ENCODE results near the gene RBFOX1. TPM values are rescaled to one million over a fixed set of nuclear protein-coding genes. Genes with fewer than 3 reads are reported as not detected.

Gene RBFOX1
- total RNA-seq, 1 donor from 2014 or later, result not detected

- Mint-ChIP-seq H3K9me3 (ENCODE audit: low read depth) (peaks cover 28% of the 10 kb centered on the region), H3K27me3 (ENCODE audit: low read depth) (no peaks in the 10 kb centered on the region)
- DNase-seq (ENCODE audit: low spot score), result no peak
Observed at GRCh38 chr16:7438601-7439000, 106.0 kb downstream of the RBFOX1 start.

GRCh38 chr16:7439518-7439917 is 106.9 kb downstream of the RBFOX1 start:
- TF ChIP-seq, protein P1, sequence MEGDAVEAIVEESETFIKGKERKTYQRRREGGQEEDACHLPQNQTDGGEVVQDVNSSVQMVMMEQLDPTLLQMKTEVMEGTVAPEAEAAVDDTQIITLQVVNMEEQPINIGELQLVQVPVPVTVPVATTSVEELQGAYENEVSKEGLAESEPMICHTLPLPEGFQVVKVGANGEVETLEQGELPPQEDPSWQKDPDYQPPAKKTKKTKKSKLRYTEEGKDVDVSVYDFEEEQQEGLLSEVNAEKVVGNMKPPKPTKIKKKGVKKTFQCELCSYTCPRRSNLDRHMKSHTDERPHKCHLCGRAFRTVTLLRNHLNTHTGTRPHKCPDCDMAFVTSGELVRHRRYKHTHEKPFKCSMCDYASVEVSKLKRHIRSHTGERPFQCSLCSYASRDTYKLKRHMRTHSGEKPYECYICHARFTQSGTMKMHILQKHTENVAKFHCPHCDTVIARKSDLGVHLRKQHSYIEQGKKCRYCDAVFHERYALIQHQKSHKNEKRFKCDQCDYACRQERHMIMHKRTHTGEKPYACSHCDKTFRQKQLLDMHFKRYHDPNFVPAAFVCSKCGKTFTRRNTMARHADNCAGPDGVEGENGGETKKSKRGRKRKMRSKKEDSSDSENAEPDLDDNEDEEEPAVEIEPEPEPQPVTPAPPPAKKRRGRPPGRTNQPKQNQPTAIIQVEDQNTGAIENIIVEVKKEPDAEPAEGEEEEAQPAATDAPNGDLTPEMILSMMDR (IDR thresholded peaks at IDR 0.05), result no peak
- H3K4me3 Mint-ChIP-seq (ENCODE audit: unreplicated experiment), result no peak overlapping the region
- H3K9me3 Mint-ChIP-seq (ENCODE audit: low read depth), result peaks cover 26% of the 10 kb centered on the region
- no peaks in the 10 kb centered on the region for H3K4me1 Mint-ChIP-seq (ENCODE audit: low read depth)
- H3K27ac Mint-ChIP-seq (ENCODE audit: unreplicated experiment), result no peak overlapping the region
- DNase-seq (ENCODE audit: low spot score), result no peak
- H3K27me3 Mint-ChIP-seq (ENCODE audit: low read depth), result no peaks in the 10 kb centered on the region
- H3K36me3 Mint-ChIP-seq (ENCODE audit: low read depth), result no peaks in the 10 kb centered on the region

More at GRCh38 chr16:7438601-7439000, 106.0 kb downstream of the RBFOX1 start:
- Mint-ChIP-seq H3K4me3 (ENCODE audit: unreplicated experiment) (no peak overlapping the region), H3K27ac (ENCODE audit: unreplicated experiment) (no peak overlapping the region), H3K36me3 (ENCODE audit: low read depth) (no peaks in the 10 kb centered on the region), H3K4me1 (ENCODE audit: low read depth) (no peaks in the 10 kb centered on the region)
- TF ChIP-seq, protein P1 (IDR thresholded peaks at IDR 0.05), result no peak

- H3K4me1 Mint-ChIP-seq (ENCODE audit: low read depth), result no peaks in the 10 kb centered on the region
- H3K9me3 Mint-ChIP-seq (ENCODE audit: low read depth), result peaks cover 28% of the 10 kb centered on the region
- DNase-seq (ENCODE audit: low spot score), result no peak
- H3K27me3 Mint-ChIP-seq (ENCODE audit: low read depth), result no peaks in the 10 kb centered on the region
- TF ChIP-seq, protein P1 (IDR thresholded peaks at IDR 0.05), result no peak
- no peaks in the 10 kb centered on the region for H3K36me3 Mint-ChIP-seq (ENCODE audit: low read depth)
- no peak overlapping the region for H3K4me3 Mint-ChIP-seq (ENCODE audit: unreplicated experiment)
- H3K27ac Mint-ChIP-seq (ENCODE audit: unreplicated experiment), result no peak overlapping the region
Observed at GRCh38 chr16:7440886-7441400, 108.3 kb downstream of the RBFOX1 start.

- H3K9me3 Mint-ChIP-seq (ENCODE audit: low read depth), result peaks cover 32% of the 10 kb centered on the region
- H3K27ac Mint-ChIP-seq (ENCODE audit: unreplicated experiment), result no peak overlapping the region
- TF ChIP-seq, protein P1 (IDR thresholded peaks at IDR 0.05), result no peak
- no peaks in the 10 kb centered on the region for H3K27me3 Mint-ChIP-seq (ENCODE audit: low read depth)
- no peaks in the 10 kb centered on the region for H3K36me3 Mint-ChIP-seq (ENCODE audit: low read depth)
- DNase-seq (ENCODE audit: low spot score), result no peak
- H3K4me3 Mint-ChIP-seq (ENCODE audit: unreplicated experiment), result no peak overlapping the region
- H3K4me1 Mint-ChIP-seq (ENCODE audit: low read depth), result no peaks in the 10 kb centered on the region
Observed at GRCh38 chr16:7442050-7442449, 109.4 kb downstream of the RBFOX1 start.

- Mint-ChIP-seq H3K27me3 (ENCODE audit: low read depth) (no peaks in the 10 kb centered on the region), H3K36me3 (ENCODE audit: low read depth) (no peaks in the 10 kb centered on the region), H3K4me3 (ENCODE audit: unreplicated experiment) (no peak overlapping the region), H3K9me3 (ENCODE audit: low read depth) (peaks cover 31% of the 10 kb centered on the region), H3K27ac (ENCODE audit: unreplicated experiment) (no peak overlapping the region), H3K4me1 (ENCODE audit: low read depth) (no peaks in the 10 kb centered on the region)
- TF ChIP-seq, protein P1 (IDR thresholded peaks at IDR 0.05), result no peak
- no peak for DNase-seq (ENCODE audit: low spot score)
Observed at GRCh38 chr16:7443142-7443541, 110.5 kb downstream of the RBFOX1 start.

Data from chondrocyte (in vitro differentiated cells).